OCI-LY3 (cell line): ENCODE measurements around the gene CNTF.

Experiments
- CTCF ChIP-seq: fragments of 200-600, 300-600 bp; sonication (generic); IDR thresholded peaks from 2 replicates; pipeline ENCODE4 v1.5.1; 2014; ENCODE audit warnings: antibody characterized with exemption, low read length, low read depth
- EZH2phosphoT487 ChIP-seq: fragments of 200-600 bp; shearing (Covaris generic); IDR thresholded peaks from 2 replicates; pipeline ENCODE4 v1.6.1; 2018; ENCODE audit warnings: antibody characterized with exemption, mixed run types, low read depth

- TF ChIP-seq CTCF (no peak), EZH2phosphoT487 (no peak)
Observed at GRCh38 chr11:58649623-58650022, 27.2 kb downstream of the CNTF start.
